H9 (cell line): ENCODE data around the gene ADNP2. TPM values are rescaled to one million over a fixed set of nuclear protein-coding genes. Genes with fewer than 3 reads are reported as not detected.

Experiments
- DNase-seq: peaks from one replicate; pipeline ENCODE4 v3.0.0-alpha.2; 2017
- H2AFZ ChIP-seq: one replicate; pipeline ENCODE4 v1.6.1; 2013; ENCODE audit warnings: mild to moderate bottlenecking, low read length, control low read depth, moderate library complexity
- H2AK5ac ChIP-seq: 2 replicates; pipeline ENCODE4 v1.6.1; 2013; ENCODE audit warnings: low read length, control low read depth, mixed read lengths; ENCODE audit not compliant: insufficient read length
- H2BK120ac ChIP-seq: one replicate; pipeline ENCODE4 v1.6.1; 2013; ENCODE audit warnings: low read depth, mild to moderate bottlenecking, low read length, control low read depth, inconsistent platforms; ENCODE audit not compliant: poor library complexity, severe bottlenecking
- H2BK12ac ChIP-seq: 2 replicates; pipeline ENCODE4 v1.6.1; 2013; ENCODE audit warnings: low read length, control low read depth, mixed read lengths, low read depth; ENCODE audit not compliant: insufficient read length
- H2BK15ac ChIP-seq: 2 replicates; pipeline ENCODE4 v1.6.1; 2013; ENCODE audit warnings: low read depth, low read length, control low read depth
- H2BK20ac ChIP-seq: one replicate; pipeline ENCODE4 v1.6.1; 2013; ENCODE audit warnings: low read depth, mild to moderate bottlenecking, low read length, control low read depth, inconsistent platforms; ENCODE audit not compliant: poor library complexity, severe bottlenecking
- H2BK5ac ChIP-seq: 2 replicates; pipeline ENCODE4 v1.6.1; 2013; ENCODE audit warnings: low read length, control low read depth, mixed read lengths; ENCODE audit not compliant: insufficient read length
- H3K14ac ChIP-seq: 2 replicates; pipeline ENCODE4 v1.6.1; 2013; ENCODE audit warnings: low read length, control low read depth; ENCODE audit not compliant: insufficient read depth
- H3K18ac ChIP-seq: 2 replicates; pipeline ENCODE4 v1.6.1; 2013; ENCODE audit warnings: low read depth, mild to moderate bottlenecking, mixed read lengths, low read length, control low read depth; ENCODE audit not compliant: insufficient read length
- H3K23ac ChIP-seq: 2 replicates; pipeline ENCODE4 v1.6.1; 2013; ENCODE audit warnings: low read length, control low read depth, mixed read lengths, low read depth; ENCODE audit not compliant: insufficient read length
- H3K23me2 ChIP-seq: 2 replicates; pipeline ENCODE4 v1.6.1; 2013; ENCODE audit warnings: low read depth, mild to moderate bottlenecking, mixed read lengths, low read length, control low read depth; ENCODE audit not compliant: insufficient read length, poor library complexity, severe bottlenecking
- H3K27ac ChIP-seq: 2 replicates; pipeline ENCODE4 v1.5.1; 2013; ENCODE audit warnings: low read length, control low read depth, mixed read lengths, low read depth; ENCODE audit not compliant: insufficient read length
- H3K27me3 ChIP-seq: 2 replicates; pipeline ENCODE4 v1.6.1; 2013; ENCODE audit warnings: low read length, control low read depth, inconsistent platforms; ENCODE audit not compliant: insufficient read depth
- H3K4ac ChIP-seq: 2 replicates; pipeline ENCODE4 v1.6.1; 2013; ENCODE audit warnings: low read depth, mild to moderate bottlenecking, control low read depth, inconsistent platforms, low read length, moderate library complexity
- H3K4me1 ChIP-seq: 2 replicates; pipeline ENCODE4 v1.6.1; 2013; ENCODE audit warnings: low read length, control low read depth, inconsistent platforms; ENCODE audit not compliant: insufficient read depth
- H3K4me2 ChIP-seq: 2 replicates; pipeline ENCODE4 v1.6.1; 2013; ENCODE audit warnings: low read length, control low read depth, mixed read lengths; ENCODE audit not compliant: insufficient read length, insufficient read depth
- H3K56ac ChIP-seq: 2 replicates; pipeline ENCODE4 v1.6.1; 2013; ENCODE audit warnings: low read depth, mild to moderate bottlenecking, mixed read lengths, low read length, control low read depth; ENCODE audit not compliant: insufficient read length
- H3K79me1 ChIP-seq: 2 replicates; pipeline ENCODE4 v1.6.1; 2013; ENCODE audit warnings: low read depth, mild to moderate bottlenecking, moderate library complexity, low read length, control low read depth, inconsistent platforms; ENCODE audit not compliant: insufficient read depth, poor library complexity, severe bottlenecking
- H3K79me2 ChIP-seq: 2 replicates; pipeline ENCODE4 v1.6.1; 2013; ENCODE audit warnings: low read length, control low read depth, inconsistent platforms; ENCODE audit not compliant: insufficient read depth
- H3K9ac ChIP-seq: 2 replicates; pipeline ENCODE4 v1.6.1; 2013; ENCODE audit warnings: low read length, control low read depth, mixed read lengths; ENCODE audit not compliant: insufficient read length; ENCODE audit errors: extremely low read depth
- H3K9me3 ChIP-seq: one replicate; pipeline ENCODE4 v1.6.1; 2013; ENCODE audit warnings: low read depth, low read length, inconsistent platforms; ENCODE audit not compliant: control insufficient read depth
- H3T11ph ChIP-seq: one replicate; pipeline ENCODE4 v1.6.1; 2013; ENCODE audit warnings: mild to moderate bottlenecking, low read length, control low read depth, inconsistent platforms
- H4K20me1 ChIP-seq: one replicate; pipeline ENCODE4 v1.6.1; 2013; ENCODE audit not compliant: control insufficient read depth, insufficient read length, insufficient read depth
- H4K5ac ChIP-seq: 2 replicates; pipeline ENCODE4 v1.6.1; 2013; ENCODE audit warnings: low read depth, mild to moderate bottlenecking, mixed read lengths, low read length, control low read depth; ENCODE audit not compliant: insufficient read length
- H4K8ac ChIP-seq: replicated peaks from 2 replicates; pipeline ENCODE4 v1.6.1; 2013; ENCODE audit warnings: low read length, control low read depth, mixed read lengths, low read depth; ENCODE audit not compliant: insufficient read length
- H4K91ac ChIP-seq: 2 replicates; pipeline ENCODE4 v1.6.1; 2013; ENCODE audit warnings: low read depth, mild to moderate bottlenecking, moderate library complexity, mixed read lengths, low read length, control low read depth; ENCODE audit not compliant: insufficient read length
- H3K27ac Mint-ChIP-seq, 3 experiments: 2 replicates in 2 of 3; 3 replicates in 1 of 3; pipeline ENCODE4 v1.8.0; 2020 to 2021; ENCODE audit warnings: mixed read lengths in 3 of 3, mild to moderate bottlenecking in 1 of 3, moderate library complexity in 1 of 3
- H3K27me3 Mint-ChIP-seq: 2 replicates; pipeline ENCODE4 v1.8.0; 2021; ENCODE audit warnings: low read depth, mild to moderate bottlenecking, moderate library complexity, mixed read lengths
- H3K36me3 Mint-ChIP-seq, 3 experiments: 2 replicates in 2 of 3; 3 replicates in 1 of 3; pipeline ENCODE4 v1.8.0; 2020 to 2021; ENCODE audit warnings: low read depth in 3 of 3, mixed read lengths in 3 of 3; ENCODE audit not compliant: insufficient read depth in 1 of 3
- H3K4me1 Mint-ChIP-seq, 2 experiments: 2 replicates each; pipeline ENCODE4 v1.8.0; 2020; ENCODE audit warnings: mixed read lengths in 2 of 2
- H3K4me3 Mint-ChIP-seq, 2 experiments: 2 replicates in 1 of 2; 3 replicates in 1 of 2; pipeline ENCODE4 v1.8.0; 2020 to 2021; ENCODE audit warnings: mild to moderate bottlenecking in 2 of 2, mixed read lengths in 2 of 2, moderate library complexity in 1 of 2
- H3K9me3 Mint-ChIP-seq, 2 experiments: 2 replicates in 1 of 2; 3 replicates in 1 of 2; pipeline ENCODE4 v1.8.0; 2020; ENCODE audit warnings: mild to moderate bottlenecking in 2 of 2, mixed read lengths in 2 of 2, moderate library complexity in 1 of 2
- WGBS: extraction: QIAGEN DNeasy Blood & Tissue Kit; methylation state at CpG from one replicate; pipeline ENCODE4 v1.1.7; 2013; ENCODE audit warnings: missing lambda C conversion rate, low lambda C conversion rate, mixed read lengths; ENCODE audit not compliant: insufficient read length; ENCODE audit errors: extremely low coverage; 5-methylcytosine and 5-hydroxymethylcytosine counted together
- total RNA-seq: library from RNA; stranded (reverse); gene quantifications from 2 replicates; pipeline ENCODE4 v1.2.1, GENCODE V29; 2021
- TF ChIP-seq, protein P1 (sequence below): fragments of 200-600 bp; sonication (generic); conservative IDR thresholded peaks from 3 replicates; pipeline ENCODE4 v1.8.0; 2021; ENCODE audit warnings: antibody characterized with exemption, mild to moderate bottlenecking

ADNP2 gene
- total RNA-seq, 1 experiment from 2014 or later: 53.5 TPM

DNA sequence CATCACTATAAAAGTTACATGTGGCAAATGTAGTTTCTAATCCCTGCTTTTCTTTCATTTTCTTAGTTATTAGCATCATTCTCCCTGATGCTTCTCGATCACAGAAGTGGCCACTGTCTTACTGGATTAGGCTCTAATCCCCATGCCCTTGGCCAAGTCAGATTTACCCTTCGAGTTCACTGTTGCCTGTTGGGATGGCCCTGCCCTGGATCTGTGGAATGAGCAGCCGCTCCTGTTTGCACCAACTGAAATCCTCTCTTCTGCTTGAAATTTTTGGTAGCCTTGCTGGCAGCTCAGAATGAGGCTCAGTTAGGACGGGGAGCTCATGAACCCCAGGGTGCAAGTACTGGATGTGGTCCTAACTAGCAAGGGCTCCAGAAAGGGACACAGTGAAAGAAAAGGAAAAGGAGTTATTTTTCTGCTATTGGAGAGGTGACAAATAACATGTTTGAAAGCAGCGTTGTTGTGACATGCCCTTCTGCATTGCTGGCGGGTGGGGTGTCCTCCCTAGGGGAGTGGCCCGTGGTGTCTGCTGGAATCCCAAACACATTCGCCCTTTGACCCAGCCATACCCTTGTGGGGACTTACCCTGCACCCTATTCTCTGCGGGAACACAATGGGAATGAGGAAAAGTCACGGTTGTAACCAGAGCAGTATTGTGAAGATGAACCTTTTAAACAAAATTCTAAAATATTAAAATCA, 40.3 kb upstream of the ADNP2 start:
- Histone ChIP-seq H3K79me2 (no peaks in the 10 kb centered on the region), H3K9me3 (no peaks in the 10 kb centered on the region), H3K23me2 (no peaks in the 10 kb centered on the region), H2BK120ac (no peak overlapping the region), H4K5ac (no peak overlapping the region), H2BK12ac (no peak overlapping the region), H3K4ac (no peak overlapping the region), H3K27me3 (no peaks in the 10 kb centered on the region), H3K27ac (no peak overlapping the region), H2BK15ac (no peak overlapping the region), H2AK5ac (no peak overlapping the region), H3K18ac (no peak overlapping the region), H2BK5ac (no peak overlapping the region), H3K14ac (no peak overlapping the region), H3K56ac (no peak overlapping the region), H4K91ac (no peak overlapping the region), H2BK20ac (no peak overlapping the region), H3K4me1 (no peaks in the 10 kb centered on the region), H3T11ph (no peak overlapping the region), H3K79me1 (no peaks in the 10 kb centered on the region), H2AFZ (no peak overlapping the region), H4K20me1 (no peaks in the 10 kb centered on the region), H3K4me2 (no peak overlapping the region), H4K8ac (no peak overlapping the region), H3K9ac (no peak overlapping the region), H3K23ac (no peak overlapping the region)
- peak overlapping the region in 1 of 3 experiments; percentile 62; a peak in 1 of 7 replicates for H3K27ac Mint-ChIP-seq
- H3K36me3 Mint-ChIP-seq: peaks cover 3 to 7% (median 4%) of the 10 kb centered on the region in 3 experiments; a peak in 4 of 7 replicates
- no peaks in the 10 kb centered on the region for H3K27me3 Mint-ChIP-seq
- H3K4me3 Mint-ChIP-seq: no peak overlapping the region
- no peak for DNase-seq
- TF ChIP-seq, protein P1, sequence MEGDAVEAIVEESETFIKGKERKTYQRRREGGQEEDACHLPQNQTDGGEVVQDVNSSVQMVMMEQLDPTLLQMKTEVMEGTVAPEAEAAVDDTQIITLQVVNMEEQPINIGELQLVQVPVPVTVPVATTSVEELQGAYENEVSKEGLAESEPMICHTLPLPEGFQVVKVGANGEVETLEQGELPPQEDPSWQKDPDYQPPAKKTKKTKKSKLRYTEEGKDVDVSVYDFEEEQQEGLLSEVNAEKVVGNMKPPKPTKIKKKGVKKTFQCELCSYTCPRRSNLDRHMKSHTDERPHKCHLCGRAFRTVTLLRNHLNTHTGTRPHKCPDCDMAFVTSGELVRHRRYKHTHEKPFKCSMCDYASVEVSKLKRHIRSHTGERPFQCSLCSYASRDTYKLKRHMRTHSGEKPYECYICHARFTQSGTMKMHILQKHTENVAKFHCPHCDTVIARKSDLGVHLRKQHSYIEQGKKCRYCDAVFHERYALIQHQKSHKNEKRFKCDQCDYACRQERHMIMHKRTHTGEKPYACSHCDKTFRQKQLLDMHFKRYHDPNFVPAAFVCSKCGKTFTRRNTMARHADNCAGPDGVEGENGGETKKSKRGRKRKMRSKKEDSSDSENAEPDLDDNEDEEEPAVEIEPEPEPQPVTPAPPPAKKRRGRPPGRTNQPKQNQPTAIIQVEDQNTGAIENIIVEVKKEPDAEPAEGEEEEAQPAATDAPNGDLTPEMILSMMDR: no peak
- H3K9me3 Mint-ChIP-seq: peaks cover 8% of the 10 kb centered on the region in 2 experiments; a peak in 4 of 5 replicates
- WGBS: no CpG with 5 or more reads among the region's 10 CpGs
- peaks cover 10 to 13% of the 10 kb centered on the region in 2 experiments for H3K4me1 Mint-ChIP-seq
